AG20443 (cell line): Measurements from ENCODE around the gene CSAG2.

Source experiments
- DNase-seq: peaks from one replicate; pipeline ENCODE4 v3.0.0; 2012; ENCODE audit warnings: low spot score, mixed read lengths

CSAG2 gene

DNA sequence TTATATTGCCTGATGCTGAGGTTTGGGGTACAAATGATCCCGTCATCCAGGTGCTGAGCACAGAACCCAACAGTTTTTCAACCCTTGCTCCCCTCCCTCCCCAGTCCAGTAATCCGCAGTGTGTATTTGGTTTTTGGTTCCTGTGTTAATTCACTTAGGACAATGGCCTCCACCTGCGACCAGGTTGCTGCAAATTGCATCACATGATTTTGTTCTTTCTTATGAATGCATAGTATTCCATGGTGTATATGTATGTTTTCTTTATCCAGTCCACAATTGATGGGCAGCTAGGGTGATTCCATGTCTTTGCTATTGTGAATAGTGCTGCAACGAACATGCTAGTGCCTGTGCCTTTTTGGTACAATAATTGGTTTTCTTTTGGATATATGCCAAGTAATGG is 46.0 kb downstream of the CSAG2 start:
- DNase-seq = no peak

DNA sequence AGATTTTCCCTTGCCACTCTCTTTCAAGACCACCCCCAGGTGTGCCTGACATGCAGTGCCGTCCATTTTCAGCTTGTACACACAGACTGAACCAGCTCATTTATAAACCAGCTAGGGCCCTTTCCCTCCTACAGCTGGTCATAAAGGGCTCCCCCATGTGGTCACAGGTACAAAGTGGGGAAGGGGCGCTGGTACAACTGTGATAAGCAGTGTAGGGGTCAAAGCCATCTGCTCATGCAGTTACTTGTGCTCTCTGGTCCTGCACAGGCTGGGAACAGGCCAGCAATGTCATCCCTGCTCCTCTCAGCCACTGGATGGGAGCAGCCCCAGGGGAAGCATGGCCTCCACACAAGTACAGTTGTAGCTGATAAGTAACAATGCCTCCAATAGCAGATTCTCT is 50.8 kb downstream of the CSAG2 start:
- no peak for DNase-seq
